Pulmonary artery endothelial cell (primary cell): ENCODE data around the gene ATOH7. TPM values are rescaled to one million over a fixed set of nuclear protein-coding genes. Genes with fewer than 3 reads are reported as not detected.

Experiments used
- total RNA-seq: library from RNA; depleted of rRNA; stranded (reverse); fragments of >200 nt; gene quantifications from 2 replicates; pipeline ENCODE4 v1.2.3, GENCODE V29; 2014

Gene ATOH7
- total RNA-seq, 1 donor from 2014 or later, result not detected

Other genes starting within 250 kb of the ATOH7 start
- 42.5 and 70.2 TPM in 2 replicates for gene HERC4, start 156.8 kb downstream of the ATOH7 start, total RNA-seq
- gene MYPN, start 122.6 kb downstream of the ATOH7 start, total RNA-seq, result under 0.01 and 0.14 TPM in 2 replicates
- 24.1 and 64.6 TPM in 2 replicates for gene HNRNPH3, start 100.0 kb upstream of the ATOH7 start, total RNA-seq
- 3.0 and 3.9 TPM in 2 replicates for gene PBLD, start 100.8 kb upstream of the ATOH7 start, total RNA-seq
- 15.0 and 18.4 TPM in 2 replicates for gene RUFY2, start 175.2 kb upstream of the ATOH7 start, total RNA-seq
- gene DNA2, start 239.9 kb upstream of the ATOH7 start, total RNA-seq, result 8.1 and 11.1 TPM in 2 replicates